T-cell (primary cell): ENCODE results near the gene BLVRB. TPM values are rescaled to one million over a fixed set of nuclear protein-coding genes. Genes with fewer than 3 reads are reported as not detected.

Experiments
- ATAC-seq, 4 experiments: fragments of 200-7000 bp in 3 of 4; fragments of 150-1000 bp in 1 of 4; cut with Tn5 transposase; replicated peaks in 1 of 4; 1 replicate in 3 of 4; 2 replicates in 1 of 4; pipeline ENCODE4 v1.10.0; 2021; ENCODE audit warnings: moderate library complexity in 3 of 4, mild to moderate bottlenecking in 2 of 4, moderate number of reproducible peaks in 1 of 4
- CTCF ChIA-PET, 2 donors: fragments of 300-600 bp; sonication (Branson Sonifier 250); formaldehyde crosslinking; loops; one replicate each; lab custom pipeline; 2022; ENCODE audit warnings: antibody characterized with exemption in 2 of 2; lab: Charles Lee
- POLR2A ChIA-PET, 2 donors: fragments of 300-600 bp; sonication (Branson Sonifier 250); formaldehyde crosslinking; loops; one replicate each; lab custom pipeline; 2022; ENCODE audit warnings: antibody characterized with exemption in 2 of 2; lab: Charles Lee
- DNase-seq, 35 experiments: peaks; one replicate each; pipeline versions ENCODE4 v3.0.0 to v3.0.0-alpha.2; 2013 to 2023
- H3K27ac ChIP-seq: one replicate; pipeline ENCODE4 v1.5.1; 2013; ENCODE audit warnings: low read length
- H3K27me3 ChIP-seq, 2 experiments: replicated peaks in 1 of 2; 1 replicate in 1 of 2; 2 replicates in 1 of 2; pipeline versions ENCODE4 v1.6.1 to v1.7.0; 2013; ENCODE audit warnings: low read length in 1 of 2, mixed read lengths in 1 of 2; ENCODE audit not compliant: control insufficient read depth in 2 of 2, insufficient read depth in 2 of 2; ENCODE audit errors: extremely low read depth in 1 of 2
- H3K36me3 ChIP-seq, 2 donors: 1 replicate in 1 of 2; 2 replicates in 1 of 2; pipeline versions ENCODE4 v1.6.1 to v1.7.0; 2013; ENCODE audit warnings: low read length in 1 of 2; ENCODE audit not compliant: control insufficient read depth in 2 of 2, insufficient read depth in 1 of 2; ENCODE audit errors: extremely low read depth in 1 of 2
- H3K4me1 ChIP-seq, 2 experiments: 1 replicate in 1 of 2; 2 replicates in 1 of 2; pipeline versions ENCODE4 v1.6.1 to v1.7.0; 2013; ENCODE audit warnings: low read length in 2 of 2, mixed read lengths in 1 of 2; ENCODE audit not compliant: insufficient read depth in 2 of 2, control insufficient read depth in 1 of 2; ENCODE audit errors: extremely low read depth in 1 of 2
- H3K4me3 ChIP-seq, 2 donors: 1 replicate in 1 of 2; 2 replicates in 1 of 2; pipeline versions ENCODE4 v1.5.1 to v1.7.0; 2013; ENCODE audit warnings: mild to moderate bottlenecking in 2 of 2, low read length in 1 of 2, moderate library complexity in 1 of 2; ENCODE audit not compliant: control insufficient read depth in 1 of 2; ENCODE audit errors: extremely low read depth in 1 of 2
- H3K9me3 ChIP-seq: 2 replicates; pipeline ENCODE4 v1.7.0; 2013
- H3K27ac Mint-ChIP-seq, 2 donors: one replicate each; pipeline ENCODE4 v1.8.0; 2020 to 2021; ENCODE audit warnings: mild to moderate bottlenecking in 2 of 2, mixed read lengths in 2 of 2
- H3K27me3 Mint-ChIP-seq, 2 donors: one replicate each; pipeline ENCODE4 v1.8.0; 2021 to 2022; ENCODE audit warnings: mixed read lengths in 2 of 2
- H3K36me3 Mint-ChIP-seq: one replicate; pipeline ENCODE4 v1.8.0; 2021; ENCODE audit warnings: mixed read lengths
- H3K4me1 Mint-ChIP-seq, 3 donors: one replicate each; pipeline ENCODE4 v1.8.0; 2020 to 2022; ENCODE audit warnings: mixed read lengths in 3 of 3, mild to moderate bottlenecking in 1 of 3
- H3K4me3 Mint-ChIP-seq, 3 donors: one replicate each; pipeline ENCODE4 v1.8.0; 2020 to 2022; ENCODE audit warnings: mild to moderate bottlenecking in 3 of 3, mixed read lengths in 3 of 3, moderate library complexity in 3 of 3
- H3K9me3 Mint-ChIP-seq, 3 donors: one replicate each; pipeline ENCODE4 v1.8.0; 2020 to 2022; ENCODE audit warnings: mixed read lengths in 3 of 3
- WGBS: methylation state at CpG from one replicate; pipeline ENCODE4 v1.1.5; 2013; ENCODE audit warnings: missing lambda C conversion rate; ENCODE audit not compliant: insufficient coverage; 5-methylcytosine and 5-hydroxymethylcytosine counted together
- total RNA-seq, 35 experiments: library from RNA in 6 of 35; stranded (reverse) in 6 of 35; fragments of 120-200 nt in 1 of 35; gene quantifications; one replicate each; pipeline versions ENCODE4 v1.2.1 to v1.2.4 and lab custom pipeline; 2013 to 2026

The BLVRB gene
- total RNA-seq, 5 donors from 2014 or later (not counting 1 experiment from before 2014, with no cell fraction given), result 6.8 to 20.3 (median 16.4) TPM

DNA sequence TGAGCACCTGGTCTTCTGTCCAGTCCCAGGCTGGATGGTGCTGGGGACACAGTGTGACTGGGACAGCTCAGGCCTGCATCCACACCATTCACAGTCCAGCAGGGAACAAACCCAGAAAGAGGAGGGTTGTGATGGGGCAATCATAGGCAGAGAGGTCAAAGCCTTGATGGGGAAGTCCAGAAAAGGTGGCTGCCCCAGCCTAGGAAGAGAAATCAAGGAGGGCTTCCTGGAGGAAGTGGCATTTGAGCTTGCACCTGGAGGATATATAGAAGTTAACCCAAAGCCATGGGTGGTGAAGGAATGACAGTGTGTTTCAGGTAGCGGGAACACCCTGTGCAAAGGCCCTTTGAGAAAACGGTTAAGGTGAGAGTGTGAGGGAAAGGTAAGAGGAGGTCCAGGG lies 49.8 kb downstream of the BLVRB start:
- Mint-ChIP-seq H3K4me3 (no peak overlapping the region), H3K9me3 (no peaks in the 10 kb centered on the region), H3K27me3 (peaks cover 0 to 2% of the 10 kb centered on the region in 2 donors), H3K4me1 (peaks cover 16 to 26% (median 18%) of the 10 kb centered on the region in 3 donors), H3K27ac (peak overlapping the region in 1 of 2 donors; percentile 31), H3K36me3 (no peaks in the 10 kb centered on the region)
- Histone ChIP-seq H3K4me1 (peaks cover 0 to 27% of the 10 kb centered on the region in 2 experiments), H3K9me3 (no peaks in the 10 kb centered on the region), H3K4me3 (no peak overlapping the region), H3K36me3 (no peaks in the 10 kb centered on the region), H3K27me3 (peaks cover 0 to 42% of the 10 kb centered on the region in 2 experiments), H3K27ac (no peak overlapping the region)
- WGBS, result 91% methylated on average over 2 of the region's 2 CpGs
- POLR2A ChIA-PET, result no interaction called here
- ATAC-seq, result no peak
- CTCF ChIA-PET, result interaction anchor here in 1 of 2 donors (0.6 kb wide), 1 partner anchor 1782 kb away, joined by 3 read pairs; no protein-coding TSS in a partner anchor
- DNase-seq, result no peak

GRCh38 chr19:40414542-40415535 lies 50.7 kb downstream of the BLVRB start:
- Mint-ChIP-seq H3K4me1 (peaks cover 16 to 25% (median 16%) of the 10 kb centered on the region in 3 donors), H3K27me3 (peaks cover 0 to 2% of the 10 kb centered on the region in 2 donors), H3K9me3 (no peaks in the 10 kb centered on the region), H3K4me3 (no peak overlapping the region), H3K27ac (no peak overlapping the region), H3K36me3 (no peaks in the 10 kb centered on the region)
- CTCF ChIA-PET, result no interaction called here
- 97% methylated on average over 14 of the region's 21 CpGs for WGBS
- DNase-seq, result no peak
- POLR2A ChIA-PET, result interaction anchor here in 1 of 2 donors (0.6 kb wide), 1 partner anchor 11 kb away, joined by 4 read pairs; no protein-coding TSS in a partner anchor
- no peak overlapping the region for H3K4me3 ChIP-seq
- H3K9me3 ChIP-seq, result no peaks in the 10 kb centered on the region
- no peak for ATAC-seq
- H3K36me3 ChIP-seq, result no peaks in the 10 kb centered on the region
- peaks cover 0 to 46% of the 10 kb centered on the region in 2 experiments for H3K27me3 ChIP-seq
- H3K4me1 ChIP-seq, result peaks cover 0 to 22% of the 10 kb centered on the region in 2 experiments
- no peak overlapping the region for H3K27ac ChIP-seq

- ChIA-PET POLR2A (interaction anchor here (0.5 to 0.6 kb wide), 2 partner anchors 124 to 1046 kb away, joined by 4 to 11 read pairs; no protein-coding TSS in a partner anchor), CTCF (no interaction called here)
- ATAC-seq (no peak), DNase-seq (no peak)
- Mint-ChIP-seq H3K4me3 (no peak within 1 kb of the TSS), H3K36me3 (no peaks in the 10 kb centered on the region), H3K9me3 (no peaks in the 10 kb centered on the region), H3K4me1 (peaks cover 13 to 22% (median 14%) of the 10 kb centered on the region in 3 donors), H3K27me3 (peaks cover 0 to 2% of the 10 kb centered on the region in 2 donors), H3K27ac (no peak within 1 kb of the TSS)
- 49% methylated on average over 6 of the region's 18 CpGs for WGBS
- Histone ChIP-seq H3K9me3 (no peaks in the 10 kb centered on the region), H3K36me3 (no peaks in the 10 kb centered on the region), H3K27ac (no peak within 1 kb of the TSS), H3K27me3 (peaks cover 0 to 46% of the 10 kb centered on the region in 2 experiments), H3K4me1 (peaks cover 0 to 22% of the 10 kb centered on the region in 2 experiments), H3K4me3 (no peak within 1 kb of the TSS)
Observed at GRCh38 chr19:40413291-40413845, 52.2 kb downstream of the BLVRB start, which contains the start of gene PRX. PRX (minus strand) TSS chr19:40413378; CDS start chr19:40407932, 5,446 bp downstream.

- Mint-ChIP-seq H3K36me3 (no peaks in the 10 kb centered on the region), H3K4me1 (peaks cover 12 to 22% (median 17%) of the 10 kb centered on the region in 3 donors), H3K4me3 (no peak overlapping the region), H3K27me3 (peaks cover 0 to 2% of the 10 kb centered on the region in 2 donors), H3K9me3 (no peaks in the 10 kb centered on the region), H3K27ac (no peak overlapping the region)
- H3K4me3 ChIP-seq, result no peak overlapping the region
- ChIA-PET POLR2A (no interaction called here), CTCF (no interaction called here)
- no peak for ATAC-seq
- H3K9me3 ChIP-seq, result no peaks in the 10 kb centered on the region
- peaks cover 0 to 27% of the 10 kb centered on the region in 2 experiments for H3K4me1 ChIP-seq
- no peaks in the 10 kb centered on the region for H3K36me3 ChIP-seq
- H3K27me3 ChIP-seq, result peaks cover 0 to 46% of the 10 kb centered on the region in 2 experiments
- no peak overlapping the region for H3K27ac ChIP-seq
- DNase-seq, result no peak
- 96% methylated on average over 2 of the region's 4 CpGs for WGBS
Observed at GRCh38 chr19:40412866-40413265, 52.7 kb downstream of the BLVRB start.

DNA sequence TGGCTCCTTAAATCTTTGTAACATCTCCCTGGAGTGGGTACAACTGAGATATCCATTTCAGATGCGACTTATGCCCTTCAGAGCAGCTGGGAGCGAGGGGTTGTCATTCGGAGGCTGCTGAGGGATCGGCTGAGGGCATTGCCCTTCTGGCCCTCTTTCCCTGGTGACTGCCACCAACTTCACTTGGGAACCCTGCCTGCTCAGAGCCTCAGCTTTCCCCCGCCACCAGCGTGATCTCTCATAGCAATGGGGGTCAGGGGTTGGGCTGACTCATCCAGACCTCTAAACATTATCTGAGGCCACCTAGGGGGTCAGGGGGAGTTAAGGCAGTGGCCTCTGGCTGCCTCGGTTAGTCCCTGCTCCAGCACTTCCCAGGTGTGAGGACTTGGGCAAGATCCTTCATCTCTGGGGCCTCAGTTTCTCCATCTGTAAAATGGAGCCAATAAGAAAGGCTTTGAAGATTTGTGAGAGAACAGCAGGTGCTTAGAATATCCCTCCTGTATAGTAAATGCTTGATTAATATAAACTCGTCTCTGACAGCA lies 53.5 kb downstream of the BLVRB start:
- Histone ChIP-seq H3K36me3 (no peaks in the 10 kb centered on the region), H3K4me3 (no peak overlapping the region), H3K27me3 (peaks cover 0 to 42% of the 10 kb centered on the region in 2 experiments), H3K4me1 (peaks cover 0 to 25% of the 10 kb centered on the region in 2 experiments), H3K27ac (no peak overlapping the region), H3K9me3 (no peaks in the 10 kb centered on the region)
- Mint-ChIP-seq H3K36me3 (no peaks in the 10 kb centered on the region), H3K9me3 (no peaks in the 10 kb centered on the region), H3K27me3 (peaks cover 0 to 2% of the 10 kb centered on the region in 2 donors), H3K27ac (no peak overlapping the region), H3K4me3 (no peak overlapping the region), H3K4me1 (peaks cover 11 to 18% (median 17%) of the 10 kb centered on the region in 3 donors)
- CTCF ChIA-PET, result no interaction called here
- POLR2A ChIA-PET, result no interaction called here
- DNase-seq (no peak), ATAC-seq (no peak)
- WGBS, result 70% methylated on average over 3 of the region's 8 CpGs
